Measurements from ENCODE around the gene SAMD8. TPM values are rescaled to one million over a fixed set of nuclear protein-coding genes. Genes with fewer than 3 reads are reported as not detected.

Gene SAMD8
- total and polyA plus RNA-seq, 10 of the 15 experiments (the other 5 are each of a cell fraction or from before 2014, with no cell fraction given): 2.8 to 26.0 (median 9.3) TPM

DNA sequence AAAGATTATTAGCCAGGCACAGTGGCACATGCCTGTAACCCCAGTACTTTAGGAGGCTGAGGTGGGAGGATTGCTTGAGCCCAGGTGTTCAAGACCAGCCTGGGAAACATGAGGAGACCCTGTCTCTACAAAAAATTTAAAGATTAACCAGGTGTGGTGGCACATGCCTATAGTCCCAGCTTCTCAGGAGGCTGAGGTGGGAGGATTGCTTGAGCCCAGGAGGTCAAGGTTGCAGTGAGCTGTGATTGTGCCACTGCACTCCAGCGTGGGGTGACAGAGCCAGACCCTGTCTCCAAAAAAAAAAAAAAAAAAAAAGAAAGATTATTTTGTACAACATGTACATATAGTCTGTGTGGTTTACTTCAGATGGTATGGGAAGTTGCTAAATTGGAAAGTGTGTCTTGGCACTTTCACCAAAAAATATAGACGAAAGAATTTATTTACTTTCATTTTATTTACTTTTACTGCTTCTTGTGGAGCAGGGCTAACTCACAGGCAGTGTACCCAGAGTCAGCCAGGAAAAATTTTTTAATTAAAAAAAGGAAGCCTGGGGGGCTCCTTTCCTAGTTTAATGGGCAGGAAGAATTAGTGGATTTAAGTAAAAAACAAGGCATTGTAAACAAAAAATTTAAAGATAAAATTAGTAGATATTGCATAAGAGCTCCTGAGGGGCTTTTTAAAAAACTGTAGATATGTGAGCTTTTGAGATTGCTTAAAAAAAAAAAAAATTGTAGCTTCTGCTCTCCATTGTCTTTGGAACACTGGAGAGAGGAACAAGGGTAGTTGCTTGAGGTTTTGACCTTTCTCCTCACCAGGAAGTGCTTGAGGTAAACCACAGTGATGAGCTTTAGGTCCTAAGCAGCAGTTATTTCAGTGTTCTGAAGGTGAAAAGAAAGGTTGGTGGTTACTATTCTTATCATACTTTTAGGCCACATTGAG, 54.5 kb downstream of the SAMD8 start (continued):
- TF ChIP-seq BHLHE40 (IDR thresholded peaks at IDR 0.05; ENCODE audit: borderline replicate concordance in 1 of 2, low read depth in 2 of 2, low read length in 1 of 2) (peak; percentile 31 to 39; a peak in 1 of 4 replicates), TBL1XR1 (IDR thresholded peaks at IDR 0.05; ENCODE audit: low read depth, low read length) (peak; percentile 87; the same call in 1 of the 2 replicates), HCFC1 (IDR thresholded peaks at IDR 0.05; ENCODE audit: low read length) (no peak), WRNIP1 (IDR thresholded peaks at IDR 0.05; ENCODE audit: borderline replicate concordance, low read depth, low read length) (no peak), ZNF217 (IDR thresholded peaks at IDR 0.05) (no peak), CHD1 (IDR thresholded peaks at IDR 0.05; ENCODE audit: low read depth, low read length) (no peak), SMARCA5 (IDR thresholded peaks at IDR 0.05) (no peak), CBFB (IDR thresholded peaks at IDR 0.05; ENCODE audit: low read depth) (peak; percentile 95), RCOR1 (conservative IDR thresholded peaks at IDR 0.05; ENCODE audit: low read depth, low read length) (0 out of 2 replicates have a peak, but pooled peaks have one; percentile 26), MEF2B (IDR thresholded peaks at IDR 0.05; ENCODE audit: partially characterized antibody, poor library complexity, severe bottlenecking) (peak; percentile 91), PAX8 (IDR thresholded peaks at IDR 0.05) (no peak), GATAD2B (conservative IDR thresholded peaks at IDR 0.05; ENCODE audit: low read depth) (0 out of 2 replicates have a peak, but pooled peaks have one; percentile 28), BCL11A (IDR thresholded peaks at IDR 0.05; ENCODE audit: low read depth, low read length) (peak; percentile 61), RUNX3 (IDR thresholded peaks at IDR 0.05; ENCODE audit: low read length) (peak; percentile 99), ASH2L (IDR thresholded peaks at IDR 0.05; ENCODE audit: borderline replicate concordance, low read depth) (no peak), BACH1 (IDR thresholded peaks at IDR 0.05; ENCODE audit: borderline replicate concordance) (no peak), CBX5 (IDR thresholded peaks at IDR 0.05; ENCODE audit: low read depth) (peak; percentile 48; the same call in 1 of the 2 replicates), ZBED1 (IDR thresholded peaks at IDR 0.05; ENCODE audit: borderline replicate concordance) (peak; percentile 38; the same call in 1 of the 2 replicates), NR2C1 (IDR thresholded peaks at IDR 0.05) (0 out of 2 replicates have a peak, but pooled peaks have one; percentile 52)
- TF ChIP-seq, protein P1, sequence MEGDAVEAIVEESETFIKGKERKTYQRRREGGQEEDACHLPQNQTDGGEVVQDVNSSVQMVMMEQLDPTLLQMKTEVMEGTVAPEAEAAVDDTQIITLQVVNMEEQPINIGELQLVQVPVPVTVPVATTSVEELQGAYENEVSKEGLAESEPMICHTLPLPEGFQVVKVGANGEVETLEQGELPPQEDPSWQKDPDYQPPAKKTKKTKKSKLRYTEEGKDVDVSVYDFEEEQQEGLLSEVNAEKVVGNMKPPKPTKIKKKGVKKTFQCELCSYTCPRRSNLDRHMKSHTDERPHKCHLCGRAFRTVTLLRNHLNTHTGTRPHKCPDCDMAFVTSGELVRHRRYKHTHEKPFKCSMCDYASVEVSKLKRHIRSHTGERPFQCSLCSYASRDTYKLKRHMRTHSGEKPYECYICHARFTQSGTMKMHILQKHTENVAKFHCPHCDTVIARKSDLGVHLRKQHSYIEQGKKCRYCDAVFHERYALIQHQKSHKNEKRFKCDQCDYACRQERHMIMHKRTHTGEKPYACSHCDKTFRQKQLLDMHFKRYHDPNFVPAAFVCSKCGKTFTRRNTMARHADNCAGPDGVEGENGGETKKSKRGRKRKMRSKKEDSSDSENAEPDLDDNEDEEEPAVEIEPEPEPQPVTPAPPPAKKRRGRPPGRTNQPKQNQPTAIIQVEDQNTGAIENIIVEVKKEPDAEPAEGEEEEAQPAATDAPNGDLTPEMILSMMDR (IDR thresholded peaks at IDR 0.05 in 2 of 3, conservative IDR thresholded peaks at IDR 0.05 in 1 of 3; ENCODE audit: control insufficient read depth in 2 of 3, extremely low read depth in 1 of 3, insufficient read depth in 1 of 3, low read depth in 3 of 3, low read length in 3 of 3): no peak
- TF ChIP-seq, protein P2, sequence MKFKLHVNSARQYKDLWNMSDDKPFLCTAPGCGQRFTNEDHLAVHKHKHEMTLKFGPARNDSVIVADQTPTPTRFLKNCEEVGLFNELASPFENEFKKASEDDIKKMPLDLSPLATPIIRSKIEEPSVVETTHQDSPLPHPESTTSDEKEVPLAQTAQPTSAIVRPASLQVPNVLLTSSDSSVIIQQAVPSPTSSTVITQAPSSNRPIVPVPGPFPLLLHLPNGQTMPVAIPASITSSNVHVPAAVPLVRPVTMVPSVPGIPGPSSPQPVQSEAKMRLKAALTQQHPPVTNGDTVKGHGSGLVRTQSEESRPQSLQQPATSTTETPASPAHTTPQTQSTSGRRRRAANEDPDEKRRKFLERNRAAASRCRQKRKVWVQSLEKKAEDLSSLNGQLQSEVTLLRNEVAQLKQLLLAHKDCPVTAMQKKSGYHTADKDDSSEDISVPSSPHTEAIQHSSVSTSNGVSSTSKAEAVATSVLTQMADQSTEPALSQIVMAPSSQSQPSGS (IDR thresholded peaks at IDR 0.05; ENCODE audit: low read length): no peak
- TF ChIP-seq, protein P3, sequence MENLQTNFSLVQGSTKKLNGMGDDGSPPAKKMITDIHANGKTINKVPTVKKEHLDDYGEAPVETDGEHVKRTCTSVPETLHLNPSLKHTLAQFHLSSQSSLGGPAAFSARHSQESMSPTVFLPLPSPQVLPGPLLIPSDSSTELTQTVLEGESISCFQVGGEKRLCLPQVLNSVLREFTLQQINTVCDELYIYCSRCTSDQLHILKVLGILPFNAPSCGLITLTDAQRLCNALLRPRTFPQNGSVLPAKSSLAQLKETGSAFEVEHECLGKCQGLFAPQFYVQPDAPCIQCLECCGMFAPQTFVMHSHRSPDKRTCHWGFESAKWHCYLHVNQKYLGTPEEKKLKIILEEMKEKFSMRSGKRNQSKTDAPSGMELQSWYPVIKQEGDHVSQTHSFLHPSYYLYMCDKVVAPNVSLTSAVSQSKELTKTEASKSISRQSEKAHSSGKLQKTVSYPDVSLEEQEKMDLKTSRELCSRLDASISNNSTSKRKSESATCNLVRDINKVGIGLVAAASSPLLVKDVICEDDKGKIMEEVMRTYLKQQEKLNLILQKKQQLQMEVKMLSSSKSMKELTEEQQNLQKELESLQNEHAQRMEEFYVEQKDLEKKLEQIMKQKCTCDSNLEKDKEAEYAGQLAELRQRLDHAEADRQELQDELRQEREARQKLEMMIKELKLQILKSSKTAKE (IDR thresholded peaks at IDR 0.05; ENCODE audit: low read depth, poor library complexity, severe bottlenecking): no peak
- TF ChIP-seq, protein P4, sequence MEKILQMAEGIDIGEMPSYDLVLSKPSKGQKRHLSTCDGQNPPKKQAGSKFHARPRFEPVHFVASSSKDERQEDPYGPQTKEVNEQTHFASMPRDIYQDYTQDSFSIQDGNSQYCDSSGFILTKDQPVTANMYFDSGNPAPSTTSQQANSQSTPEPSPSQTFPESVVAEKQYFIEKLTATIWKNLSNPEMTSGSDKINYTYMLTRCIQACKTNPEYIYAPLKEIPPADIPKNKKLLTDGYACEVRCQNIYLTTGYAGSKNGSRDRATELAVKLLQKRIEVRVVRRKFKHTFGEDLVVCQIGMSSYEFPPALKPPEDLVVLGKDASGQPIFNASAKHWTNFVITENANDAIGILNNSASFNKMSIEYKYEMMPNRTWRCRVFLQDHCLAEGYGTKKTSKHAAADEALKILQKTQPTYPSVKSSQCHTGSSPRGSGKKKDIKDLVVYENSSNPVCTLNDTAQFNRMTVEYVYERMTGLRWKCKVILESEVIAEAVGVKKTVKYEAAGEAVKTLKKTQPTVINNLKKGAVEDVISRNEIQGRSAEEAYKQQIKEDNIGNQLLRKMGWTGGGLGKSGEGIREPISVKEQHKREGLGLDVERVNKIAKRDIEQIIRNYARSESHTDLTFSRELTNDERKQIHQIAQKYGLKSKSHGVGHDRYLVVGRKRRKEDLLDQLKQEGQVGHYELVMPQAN (conservative IDR thresholded peaks at IDR 0.05): no peak

Measured in GM12878 (cell line).